H9 (cell line): ENCODE measurements around the gene TPSAB1. TPM values are rescaled to one million over a fixed set of nuclear protein-coding genes. Genes with fewer than 3 reads are reported as not detected.

Experiments
- DNase-seq: peaks from one replicate; pipeline ENCODE4 v3.0.0-alpha.2; 2017
- H2AFZ ChIP-seq: one replicate; pipeline ENCODE4 v1.6.1; 2013; ENCODE audit warnings: mild to moderate bottlenecking, low read length, control low read depth, moderate library complexity
- H2AK5ac ChIP-seq: 2 replicates; pipeline ENCODE4 v1.6.1; 2013; ENCODE audit warnings: low read length, control low read depth, mixed read lengths; ENCODE audit not compliant: insufficient read length
- H2BK120ac ChIP-seq: one replicate; pipeline ENCODE4 v1.6.1; 2013; ENCODE audit warnings: low read depth, mild to moderate bottlenecking, low read length, control low read depth, inconsistent platforms; ENCODE audit not compliant: poor library complexity, severe bottlenecking
- H2BK12ac ChIP-seq: 2 replicates; pipeline ENCODE4 v1.6.1; 2013; ENCODE audit warnings: low read length, control low read depth, mixed read lengths, low read depth; ENCODE audit not compliant: insufficient read length
- H2BK15ac ChIP-seq: 2 replicates; pipeline ENCODE4 v1.6.1; 2013; ENCODE audit warnings: low read depth, low read length, control low read depth
- H2BK20ac ChIP-seq: one replicate; pipeline ENCODE4 v1.6.1; 2013; ENCODE audit warnings: low read depth, mild to moderate bottlenecking, low read length, control low read depth, inconsistent platforms; ENCODE audit not compliant: poor library complexity, severe bottlenecking
- H2BK5ac ChIP-seq: 2 replicates; pipeline ENCODE4 v1.6.1; 2013; ENCODE audit warnings: low read length, control low read depth, mixed read lengths; ENCODE audit not compliant: insufficient read length
- H3K14ac ChIP-seq: 2 replicates; pipeline ENCODE4 v1.6.1; 2013; ENCODE audit warnings: low read length, control low read depth; ENCODE audit not compliant: insufficient read depth
- H3K18ac ChIP-seq: 2 replicates; pipeline ENCODE4 v1.6.1; 2013; ENCODE audit warnings: low read depth, mild to moderate bottlenecking, mixed read lengths, low read length, control low read depth; ENCODE audit not compliant: insufficient read length
- H3K23ac ChIP-seq: 2 replicates; pipeline ENCODE4 v1.6.1; 2013; ENCODE audit warnings: low read length, control low read depth, mixed read lengths, low read depth; ENCODE audit not compliant: insufficient read length
- H3K23me2 ChIP-seq: 2 replicates; pipeline ENCODE4 v1.6.1; 2013; ENCODE audit warnings: low read depth, mild to moderate bottlenecking, mixed read lengths, low read length, control low read depth; ENCODE audit not compliant: insufficient read length, poor library complexity, severe bottlenecking
- H3K27ac ChIP-seq: 2 replicates; pipeline ENCODE4 v1.5.1; 2013; ENCODE audit warnings: low read length, control low read depth, mixed read lengths, low read depth; ENCODE audit not compliant: insufficient read length
- H3K27me3 ChIP-seq: 2 replicates; pipeline ENCODE4 v1.6.1; 2013; ENCODE audit warnings: low read length, control low read depth, inconsistent platforms; ENCODE audit not compliant: insufficient read depth
- H3K4ac ChIP-seq: 2 replicates; pipeline ENCODE4 v1.6.1; 2013; ENCODE audit warnings: low read depth, mild to moderate bottlenecking, control low read depth, inconsistent platforms, low read length, moderate library complexity
- H3K4me1 ChIP-seq: 2 replicates; pipeline ENCODE4 v1.6.1; 2013; ENCODE audit warnings: low read length, control low read depth, inconsistent platforms; ENCODE audit not compliant: insufficient read depth
- H3K4me2 ChIP-seq: 2 replicates; pipeline ENCODE4 v1.6.1; 2013; ENCODE audit warnings: low read length, control low read depth, mixed read lengths; ENCODE audit not compliant: insufficient read length, insufficient read depth
- H3K56ac ChIP-seq: 2 replicates; pipeline ENCODE4 v1.6.1; 2013; ENCODE audit warnings: low read depth, mild to moderate bottlenecking, mixed read lengths, low read length, control low read depth; ENCODE audit not compliant: insufficient read length
- H3K79me1 ChIP-seq: 2 replicates; pipeline ENCODE4 v1.6.1; 2013; ENCODE audit warnings: low read depth, mild to moderate bottlenecking, moderate library complexity, low read length, control low read depth, inconsistent platforms; ENCODE audit not compliant: insufficient read depth, poor library complexity, severe bottlenecking
- H3K79me2 ChIP-seq: 2 replicates; pipeline ENCODE4 v1.6.1; 2013; ENCODE audit warnings: low read length, control low read depth, inconsistent platforms; ENCODE audit not compliant: insufficient read depth
- H3K9ac ChIP-seq: 2 replicates; pipeline ENCODE4 v1.6.1; 2013; ENCODE audit warnings: low read length, control low read depth, mixed read lengths; ENCODE audit not compliant: insufficient read length; ENCODE audit errors: extremely low read depth
- H3K9me3 ChIP-seq: one replicate; pipeline ENCODE4 v1.6.1; 2013; ENCODE audit warnings: low read depth, low read length, inconsistent platforms; ENCODE audit not compliant: control insufficient read depth
- H3T11ph ChIP-seq: one replicate; pipeline ENCODE4 v1.6.1; 2013; ENCODE audit warnings: mild to moderate bottlenecking, low read length, control low read depth, inconsistent platforms
- H4K20me1 ChIP-seq: one replicate; pipeline ENCODE4 v1.6.1; 2013; ENCODE audit not compliant: control insufficient read depth, insufficient read length, insufficient read depth
- H4K5ac ChIP-seq: 2 replicates; pipeline ENCODE4 v1.6.1; 2013; ENCODE audit warnings: low read depth, mild to moderate bottlenecking, mixed read lengths, low read length, control low read depth; ENCODE audit not compliant: insufficient read length
- H4K8ac ChIP-seq: replicated peaks from 2 replicates; pipeline ENCODE4 v1.6.1; 2013; ENCODE audit warnings: low read length, control low read depth, mixed read lengths, low read depth; ENCODE audit not compliant: insufficient read length
- H4K91ac ChIP-seq: 2 replicates; pipeline ENCODE4 v1.6.1; 2013; ENCODE audit warnings: low read depth, mild to moderate bottlenecking, moderate library complexity, mixed read lengths, low read length, control low read depth; ENCODE audit not compliant: insufficient read length
- H3K27ac Mint-ChIP-seq, 3 experiments: 2 replicates in 2 of 3; 3 replicates in 1 of 3; pipeline ENCODE4 v1.8.0; 2020 to 2021; ENCODE audit warnings: mixed read lengths in 3 of 3, mild to moderate bottlenecking in 1 of 3, moderate library complexity in 1 of 3
- H3K27me3 Mint-ChIP-seq: 2 replicates; pipeline ENCODE4 v1.8.0; 2021; ENCODE audit warnings: low read depth, mild to moderate bottlenecking, moderate library complexity, mixed read lengths
- H3K36me3 Mint-ChIP-seq, 3 experiments: 2 replicates in 2 of 3; 3 replicates in 1 of 3; pipeline ENCODE4 v1.8.0; 2020 to 2021; ENCODE audit warnings: low read depth in 3 of 3, mixed read lengths in 3 of 3; ENCODE audit not compliant: insufficient read depth in 1 of 3
- H3K4me1 Mint-ChIP-seq, 2 experiments: 2 replicates each; pipeline ENCODE4 v1.8.0; 2020; ENCODE audit warnings: mixed read lengths in 2 of 2
- H3K4me3 Mint-ChIP-seq, 2 experiments: 2 replicates in 1 of 2; 3 replicates in 1 of 2; pipeline ENCODE4 v1.8.0; 2020 to 2021; ENCODE audit warnings: mild to moderate bottlenecking in 2 of 2, mixed read lengths in 2 of 2, moderate library complexity in 1 of 2
- H3K9me3 Mint-ChIP-seq, 2 experiments: 2 replicates in 1 of 2; 3 replicates in 1 of 2; pipeline ENCODE4 v1.8.0; 2020; ENCODE audit warnings: mild to moderate bottlenecking in 2 of 2, mixed read lengths in 2 of 2, moderate library complexity in 1 of 2
- CTCF ChIP-seq: fragments of 200-600 bp; sonication (generic); conservative IDR thresholded peaks from 3 replicates; pipeline ENCODE4 v1.8.0; 2021; ENCODE audit warnings: antibody characterized with exemption, mild to moderate bottlenecking
- WGBS: extraction: QIAGEN DNeasy Blood & Tissue Kit; methylation state at CpG from one replicate; pipeline ENCODE4 v1.1.7; 2013; ENCODE audit warnings: missing lambda C conversion rate, low lambda C conversion rate, mixed read lengths; ENCODE audit not compliant: insufficient read length; ENCODE audit errors: extremely low coverage; 5-methylcytosine and 5-hydroxymethylcytosine counted together
- total RNA-seq: library from RNA; stranded (reverse); gene quantifications from 2 replicates; pipeline ENCODE4 v1.2.1, GENCODE V29; 2021

TPSAB1 gene
- total RNA-seq, 1 experiment from 2014 or later = not detected

- no peaks in the 10 kb centered on the region for H3K27me3 ChIP-seq
- no CpG with 5 or more reads among the region's 22 CpGs for WGBS
Observed at GRCh38 chr16:1208239-1208830, 32.2 kb upstream of the TPSAB1 start.

More at GRCh38 chr16:1208239-1208830, 32.2 kb upstream of the TPSAB1 start:
- no peaks in the 10 kb centered on the region for H3K27me3 Mint-ChIP-seq
- Histone ChIP-seq H3K9ac (no peak overlapping the region), H3K79me1 (no peaks in the 10 kb centered on the region), H4K8ac (no peak overlapping the region), H4K91ac (no peak overlapping the region), H2BK5ac (no peak overlapping the region), H3K23ac (no peak overlapping the region), H2BK15ac (no peak overlapping the region), H3K79me2 (no peaks in the 10 kb centered on the region), H2AK5ac (no peak overlapping the region), H3K4me1 (no peaks in the 10 kb centered on the region), H4K20me1 (no peaks in the 10 kb centered on the region), H3K14ac (no peak overlapping the region), H3K4me2 (no peak overlapping the region), H3K56ac (no peak overlapping the region), H4K5ac (no peak overlapping the region), H3K9me3 (no peaks in the 10 kb centered on the region), H3T11ph (no peak overlapping the region), H3K18ac (no peak overlapping the region), H2BK120ac (no peak overlapping the region), H2BK12ac (no peak overlapping the region), H2AFZ (no peak overlapping the region), H3K27ac (no peak overlapping the region), H3K23me2 (no peaks in the 10 kb centered on the region), H2BK20ac (no peak overlapping the region), H3K4ac (no peak overlapping the region)
- H3K4me1 Mint-ChIP-seq = no peaks in the 10 kb centered on the region
- no peak for DNase-seq
- peaks cover 0 to 31% (median 25%) of the 10 kb centered on the region in 3 experiments; a peak in 6 of 7 replicates for H3K36me3 Mint-ChIP-seq
- no peak for TF ChIP-seq CTCF
- H3K4me3 Mint-ChIP-seq = no peak overlapping the region
- H3K9me3 Mint-ChIP-seq = no peaks in the 10 kb centered on the region
- peak overlapping the region in 1 of 3 experiments; percentile 16; a peak in 1 of 7 replicates for H3K27ac Mint-ChIP-seq
